HCEC 1CT (cell line): ENCODE data around the gene VASH2.
A peak's percentile ranks its signal among the peaks of the same experiment; 100 is the strongest.
"Not testable (repeated sequence)": the region's sequence is repeated elsewhere in the genome, so short reads cannot be mapped to it uniquely, and the experiment has no call there.

Experiments used
- DNase-seq: peaks from one replicate; pipeline ENCODE4 v3.0.0-alpha.2; 2017

VASH2 gene

DNA sequence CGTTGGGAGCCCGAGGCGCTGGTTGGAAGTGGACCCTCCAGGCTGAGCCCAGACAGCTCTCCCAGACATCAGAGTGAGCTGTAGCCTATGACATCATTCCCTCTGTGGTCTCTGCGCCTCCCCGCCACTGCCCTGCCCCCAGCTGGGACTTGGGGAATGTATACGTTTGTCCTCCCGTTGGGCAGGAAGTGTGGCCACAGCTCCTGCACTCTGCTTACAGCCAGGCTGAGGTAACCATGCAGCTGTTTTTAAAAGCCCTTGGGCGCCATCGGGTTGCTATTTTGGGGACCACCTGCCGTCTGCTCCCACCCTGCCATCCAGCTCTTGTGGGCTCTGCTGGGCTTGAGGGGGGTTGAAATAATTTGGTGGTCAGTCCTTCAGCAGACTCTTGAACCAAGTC, 7.8 kb downstream of the VASH2 start:
- DNase-seq = no peak

DNA sequence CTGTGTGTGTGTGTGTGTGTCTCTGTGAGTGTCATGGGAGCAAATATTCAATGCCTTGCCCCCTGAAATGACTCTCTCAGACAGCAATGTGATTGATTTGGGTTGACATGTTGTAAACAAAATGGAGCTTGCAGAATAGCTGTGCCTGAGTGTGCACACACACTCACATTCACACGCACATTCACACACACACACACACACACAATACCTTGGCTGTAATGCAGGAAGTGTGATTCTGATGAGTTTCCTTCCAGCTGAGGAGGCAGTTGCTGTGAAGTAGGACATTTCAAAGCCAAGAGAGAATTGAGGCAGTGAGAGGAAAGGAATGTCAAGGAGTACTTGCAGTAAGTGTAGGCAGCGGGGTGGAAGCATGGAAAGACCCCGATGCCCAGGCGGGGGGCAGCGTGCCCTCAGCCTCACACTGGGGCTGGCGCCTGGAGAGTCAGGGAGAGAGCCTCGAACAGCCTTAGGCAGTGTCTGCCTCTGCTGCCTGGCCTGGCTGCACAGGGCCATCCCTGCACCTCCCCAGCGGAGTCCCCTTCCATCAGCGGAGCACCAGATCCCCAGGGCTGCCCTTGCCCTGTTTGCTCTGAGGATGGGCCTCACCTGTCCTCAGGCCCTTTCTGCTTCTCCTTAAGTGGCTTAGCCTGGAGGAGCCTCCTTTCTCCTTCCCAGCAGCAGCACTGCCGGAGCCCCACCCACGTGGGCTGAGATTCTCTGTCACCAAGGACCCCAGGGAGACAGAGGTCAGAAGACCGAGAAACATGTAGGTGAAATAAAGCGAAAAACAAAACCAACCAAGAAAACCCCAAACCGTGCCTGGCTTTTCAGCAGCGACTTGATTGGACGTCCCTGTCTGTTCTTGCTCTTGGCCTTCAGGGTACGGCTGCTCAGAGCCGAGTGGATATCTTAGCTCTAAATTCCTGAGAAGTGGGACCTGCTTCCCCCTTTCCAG, 9.2 kb downstream of the VASH2 start:
- no peak for DNase-seq

DNA sequence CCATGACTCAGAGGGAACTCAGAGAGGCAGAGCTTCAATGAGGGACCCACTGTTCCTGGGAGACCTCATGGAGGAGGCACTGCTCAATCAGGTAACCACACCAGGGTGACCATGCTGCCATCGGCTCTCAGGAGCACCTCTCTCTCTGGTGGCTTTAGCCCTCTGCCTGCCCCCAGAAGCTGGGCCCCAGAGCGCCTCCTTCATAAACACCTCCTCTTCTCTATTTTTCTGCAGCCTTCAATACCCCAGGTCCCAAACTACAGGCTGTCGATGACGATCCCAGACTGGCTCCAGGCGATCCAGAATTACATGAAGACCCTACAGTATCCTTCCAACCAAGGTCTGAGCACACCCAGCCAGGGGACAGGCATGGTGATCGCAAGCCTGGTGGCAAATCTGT, 10.6 kb downstream of the VASH2 start:
- no peak for DNase-seq

DNA sequence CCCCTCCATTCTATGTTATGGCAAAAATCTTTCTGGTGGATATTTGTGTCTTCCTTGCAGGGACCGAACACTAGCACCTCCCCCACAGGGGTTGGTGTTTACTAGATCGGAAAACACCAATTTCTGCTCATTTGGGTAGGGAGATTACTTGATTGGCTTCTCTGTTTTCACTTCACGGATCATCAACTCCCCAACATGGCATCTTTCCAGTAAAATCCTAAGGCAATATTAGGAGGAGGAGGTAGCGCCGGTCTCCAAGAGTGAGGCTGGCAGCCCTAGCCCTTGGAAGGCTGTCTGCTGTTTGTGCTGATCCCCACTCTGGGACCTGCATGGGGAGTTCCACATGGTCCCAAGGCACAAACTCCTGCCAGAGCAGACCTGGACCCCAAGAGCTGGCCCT, 12.2 kb downstream of the VASH2 start:
- DNase-seq = no peak

DNA sequence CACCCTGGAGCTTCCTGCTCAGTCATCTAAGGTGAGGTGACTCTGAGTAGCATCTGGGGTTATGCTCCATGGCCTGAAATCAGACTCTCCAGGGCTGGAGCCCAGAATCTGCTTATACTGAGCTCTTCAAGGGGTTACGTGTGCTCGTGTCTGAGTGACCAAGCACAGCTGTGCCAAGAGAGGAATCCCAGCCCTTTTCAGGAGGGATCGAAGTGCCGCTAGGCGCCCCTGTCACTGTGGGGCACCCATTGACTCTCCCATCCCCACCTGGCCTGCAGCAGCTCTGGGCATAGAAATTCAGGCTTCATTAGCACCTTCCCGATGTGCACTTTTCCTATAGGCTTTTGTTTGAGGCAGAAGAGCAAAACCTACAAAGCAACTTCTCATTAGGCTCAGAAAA, 13.8 kb downstream of the VASH2 start:
- DNase-seq = no peak

DNA sequence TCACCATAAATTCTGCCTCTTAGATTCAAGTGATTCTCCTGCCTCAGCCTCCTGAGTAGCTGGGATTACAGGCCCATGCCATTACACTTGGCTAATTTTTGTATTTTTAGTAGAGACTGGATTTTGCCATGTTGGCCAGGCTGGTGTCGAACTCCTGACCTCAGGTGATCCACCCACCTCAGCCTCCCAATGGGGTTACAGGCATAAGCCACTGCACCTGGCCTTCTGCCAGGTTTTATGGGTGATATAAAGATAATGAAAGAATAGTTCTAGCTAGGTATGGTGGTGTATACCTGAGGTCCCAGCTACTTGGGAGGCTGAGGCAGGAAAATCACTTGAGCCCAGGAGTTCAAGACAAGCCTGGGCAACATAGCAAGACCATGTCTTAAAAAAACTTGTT, 14.7 kb downstream of the VASH2 start:
- not testable (repeated sequence) for DNase-seq

DNA sequence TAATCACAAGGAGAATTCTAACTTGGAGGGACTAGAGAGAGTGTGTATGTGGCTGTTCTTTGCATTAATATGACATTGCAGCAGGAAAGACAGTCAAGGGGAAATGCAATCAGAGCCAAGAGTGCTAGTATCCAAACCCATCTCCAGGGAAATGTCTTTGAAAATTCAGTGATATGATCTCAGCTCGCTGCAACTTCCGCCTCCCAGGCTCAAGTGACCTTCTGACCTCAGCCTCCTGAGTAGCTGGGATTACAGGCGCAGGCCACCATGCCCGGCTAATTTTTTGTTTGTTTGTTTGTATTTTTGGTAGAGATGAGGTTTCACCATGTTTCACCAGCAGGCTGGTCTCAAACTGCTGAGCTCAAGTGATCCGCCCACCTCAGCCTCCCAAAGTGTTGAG, 16.3 kb downstream of the VASH2 start:
- no peak for DNase-seq

DNA sequence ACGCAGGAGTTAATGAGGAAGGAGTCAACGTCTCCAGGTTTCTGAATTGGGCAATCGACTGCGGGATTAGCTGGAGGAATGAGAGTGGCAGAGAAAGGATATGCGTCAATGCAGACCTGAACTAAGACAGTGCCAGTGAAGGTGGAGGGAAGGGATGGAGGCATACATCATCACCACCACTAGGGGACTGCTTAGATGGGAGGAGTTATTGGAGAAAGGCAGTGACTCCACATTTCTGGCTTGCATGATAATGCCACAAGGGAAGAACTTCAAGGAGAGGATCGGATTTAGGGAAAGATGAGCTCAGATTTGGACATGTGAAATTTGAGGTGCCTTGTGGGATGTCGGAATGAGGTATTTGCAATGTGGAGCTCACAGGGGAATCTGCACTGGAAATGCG, 17.5 kb downstream of the VASH2 start:
- DNase-seq = peak; percentile 45

DNA sequence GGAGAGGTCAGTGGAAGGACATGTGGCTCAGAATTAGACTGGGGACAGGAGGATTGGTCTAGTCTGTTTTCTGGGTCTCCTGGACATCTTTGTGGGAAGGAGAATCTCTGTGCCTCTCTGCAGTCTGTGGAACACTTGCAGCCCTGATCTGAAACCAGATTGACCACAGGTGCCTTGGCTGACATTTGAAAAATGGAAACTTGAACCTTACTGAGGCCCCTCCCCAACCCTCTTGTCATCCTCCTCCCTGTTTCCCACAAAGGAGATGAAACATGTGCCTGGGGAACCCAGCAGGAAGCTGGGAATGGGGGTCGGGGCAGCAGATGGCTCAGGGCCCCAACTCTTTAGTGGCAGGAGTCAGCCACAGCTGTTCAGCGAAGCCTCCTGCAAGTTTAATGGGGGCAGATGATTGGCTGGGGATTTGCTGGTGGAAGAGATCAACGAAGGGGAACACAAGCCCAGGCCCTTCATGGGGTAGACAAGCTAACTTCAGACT, 18.1 kb downstream of the VASH2 start:
- DNase-seq = no peak

DNA sequence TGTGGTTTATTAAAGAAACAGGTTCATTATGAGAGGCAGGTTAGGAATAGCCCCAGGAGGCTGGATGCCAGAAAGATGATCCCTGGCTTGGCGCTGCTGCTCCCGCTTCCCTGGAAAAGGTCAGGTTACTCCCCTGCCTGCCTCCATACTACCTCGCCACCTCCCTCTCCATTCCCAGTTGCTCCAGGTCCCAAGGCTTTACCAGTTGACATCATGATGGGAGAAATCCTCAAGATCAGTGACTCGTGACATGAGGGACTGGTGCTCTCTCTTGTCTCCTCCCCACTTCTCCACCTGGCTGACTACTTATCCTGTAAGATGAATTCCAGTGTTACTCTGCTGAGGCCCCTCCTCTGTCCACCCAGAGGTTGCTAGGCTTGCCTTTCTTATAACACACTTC, 19.7 kb downstream of the VASH2 start:
- DNase-seq = no peak

DNA sequence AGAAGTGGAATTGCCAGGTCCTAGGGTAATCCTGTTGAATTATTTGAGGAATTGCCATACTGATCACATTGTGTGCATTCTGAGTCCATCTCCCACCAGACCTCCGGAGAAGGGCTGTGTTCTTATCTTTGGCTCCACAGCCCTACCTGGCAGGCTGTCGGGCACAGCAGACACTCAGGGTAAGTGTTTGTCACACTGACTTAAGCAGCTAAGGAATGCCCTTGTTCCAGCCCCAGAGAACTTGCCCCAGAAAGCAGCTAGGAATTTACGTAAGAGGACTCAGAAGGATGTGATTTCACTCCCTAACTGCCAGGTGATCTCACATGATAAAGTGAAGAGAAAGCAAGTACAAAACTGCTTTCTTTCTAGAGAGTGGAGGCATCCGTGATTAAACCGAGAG, 21.0 kb downstream of the VASH2 start:
- DNase-seq = no peak

DNA sequence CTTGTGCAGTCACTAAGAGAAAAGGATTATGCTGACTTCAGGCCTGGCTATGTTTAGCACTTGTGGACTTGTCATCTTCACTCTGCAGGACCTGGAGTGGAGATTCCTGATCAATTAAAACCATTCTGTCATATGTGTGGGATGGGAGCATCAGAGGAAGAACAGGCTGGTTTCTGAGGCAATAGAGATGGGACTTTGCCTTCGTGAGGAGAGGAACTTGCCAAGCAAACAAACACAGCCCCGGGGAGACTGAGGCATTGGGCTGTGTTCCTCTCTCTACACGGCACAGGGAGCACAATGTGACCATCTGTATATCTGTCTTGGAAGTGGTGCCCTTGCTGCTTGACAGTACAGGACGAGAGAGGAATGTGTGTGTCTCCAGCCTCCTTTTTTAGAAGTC, 23.1 kb downstream of the VASH2 start:
- DNase-seq = no peak

DNA sequence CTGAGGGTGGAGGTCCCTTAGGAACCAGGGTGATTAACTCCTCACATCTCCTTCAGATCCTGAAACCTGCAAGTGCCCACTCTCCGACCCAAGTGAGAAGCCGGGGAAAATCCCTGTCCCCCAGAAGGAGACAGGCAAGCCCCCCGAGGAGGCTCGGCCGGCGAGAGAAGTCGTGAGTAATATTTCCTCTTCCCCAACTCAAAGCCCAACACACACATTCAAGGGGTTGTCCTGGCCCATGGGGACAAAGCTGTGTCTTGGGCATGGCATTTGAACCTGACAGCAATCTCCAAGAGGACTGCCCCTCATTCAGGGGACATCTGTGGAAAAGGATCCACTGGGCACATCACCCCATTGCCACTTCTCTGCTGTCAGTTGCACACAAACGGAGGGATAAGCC, 23.6 kb downstream of the VASH2 start:
- no peak for DNase-seq

DNA sequence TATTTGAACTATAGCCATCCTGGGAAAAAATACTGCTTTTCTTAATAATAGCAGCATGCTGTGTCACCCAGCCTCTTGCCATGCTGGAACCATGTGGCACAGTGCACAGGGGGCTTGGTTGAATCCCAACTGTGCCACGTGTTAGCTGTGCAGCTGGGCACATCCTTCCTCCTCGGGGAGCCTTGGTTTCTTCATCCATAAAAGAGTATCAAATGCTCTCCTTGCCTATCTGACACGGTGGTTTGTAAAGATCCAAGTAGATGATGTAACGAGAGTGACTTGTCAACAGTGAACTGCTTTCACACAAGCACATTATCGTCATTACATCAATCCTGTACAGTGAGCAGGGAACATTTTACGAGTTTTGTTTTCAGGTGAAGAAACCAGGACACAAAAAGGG, 24.4 kb downstream of the VASH2 start:
- no peak for DNase-seq

DNA sequence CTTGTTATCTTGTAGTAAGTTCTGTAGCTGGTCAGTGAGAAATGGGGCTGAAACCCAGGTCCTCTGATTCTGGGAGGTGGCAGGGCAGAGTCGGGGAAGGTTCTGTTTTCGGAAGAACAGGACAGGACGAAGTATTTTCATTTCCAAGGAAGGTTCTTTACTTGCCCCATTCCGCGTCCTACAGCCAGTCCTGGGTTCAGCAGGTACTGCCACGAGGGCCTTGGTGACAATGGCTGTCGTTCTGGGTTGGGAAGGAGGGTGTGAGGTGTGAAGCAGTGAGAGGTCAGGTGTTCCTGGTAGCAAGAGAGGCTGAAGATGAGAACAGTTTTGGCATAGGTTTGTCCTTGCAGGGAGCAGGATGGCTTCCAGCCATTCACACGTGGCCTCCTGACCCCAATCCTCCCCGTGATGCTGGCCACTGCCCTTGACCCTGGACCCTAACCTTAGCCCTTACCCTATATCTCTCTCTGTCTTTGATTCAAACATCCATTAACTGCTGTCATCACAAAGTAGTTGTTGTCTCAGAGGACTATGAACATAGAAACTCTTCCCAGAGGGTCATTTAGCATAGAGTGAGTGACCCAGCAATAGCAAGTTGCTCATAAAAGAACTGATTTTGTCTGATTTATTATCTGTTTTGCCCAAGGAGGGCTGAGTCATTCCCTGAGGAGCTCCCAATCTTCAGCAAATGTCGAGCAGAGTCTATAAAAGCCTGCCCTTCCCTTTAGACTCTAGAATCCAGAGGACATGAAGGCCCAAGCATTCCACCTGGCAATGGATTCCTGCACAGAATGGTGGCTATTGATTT, 25.0 kb downstream of the VASH2 start:
- DNase-seq = no peak

DNA sequence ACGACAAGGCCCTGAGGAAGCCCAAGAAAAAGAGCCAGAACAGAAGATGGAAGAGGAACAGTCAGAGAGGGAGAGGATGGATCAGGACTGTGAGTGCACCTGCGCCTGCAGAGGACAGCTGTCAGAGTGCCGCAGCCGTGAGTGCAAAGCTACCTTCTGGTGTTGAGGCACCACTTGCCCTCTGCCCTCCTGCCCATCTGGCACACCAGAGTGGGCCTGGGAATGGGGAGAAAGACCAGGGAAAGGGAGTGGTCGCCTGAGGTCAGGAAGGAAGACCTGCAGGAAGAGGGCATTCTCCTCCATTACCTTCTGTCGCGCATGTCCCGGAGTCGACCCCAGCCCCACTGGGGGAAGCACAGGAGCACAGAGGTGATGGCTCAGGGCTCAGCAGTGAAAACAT, 26.2 kb downstream of the VASH2 start:
- DNase-seq = no peak

DNA sequence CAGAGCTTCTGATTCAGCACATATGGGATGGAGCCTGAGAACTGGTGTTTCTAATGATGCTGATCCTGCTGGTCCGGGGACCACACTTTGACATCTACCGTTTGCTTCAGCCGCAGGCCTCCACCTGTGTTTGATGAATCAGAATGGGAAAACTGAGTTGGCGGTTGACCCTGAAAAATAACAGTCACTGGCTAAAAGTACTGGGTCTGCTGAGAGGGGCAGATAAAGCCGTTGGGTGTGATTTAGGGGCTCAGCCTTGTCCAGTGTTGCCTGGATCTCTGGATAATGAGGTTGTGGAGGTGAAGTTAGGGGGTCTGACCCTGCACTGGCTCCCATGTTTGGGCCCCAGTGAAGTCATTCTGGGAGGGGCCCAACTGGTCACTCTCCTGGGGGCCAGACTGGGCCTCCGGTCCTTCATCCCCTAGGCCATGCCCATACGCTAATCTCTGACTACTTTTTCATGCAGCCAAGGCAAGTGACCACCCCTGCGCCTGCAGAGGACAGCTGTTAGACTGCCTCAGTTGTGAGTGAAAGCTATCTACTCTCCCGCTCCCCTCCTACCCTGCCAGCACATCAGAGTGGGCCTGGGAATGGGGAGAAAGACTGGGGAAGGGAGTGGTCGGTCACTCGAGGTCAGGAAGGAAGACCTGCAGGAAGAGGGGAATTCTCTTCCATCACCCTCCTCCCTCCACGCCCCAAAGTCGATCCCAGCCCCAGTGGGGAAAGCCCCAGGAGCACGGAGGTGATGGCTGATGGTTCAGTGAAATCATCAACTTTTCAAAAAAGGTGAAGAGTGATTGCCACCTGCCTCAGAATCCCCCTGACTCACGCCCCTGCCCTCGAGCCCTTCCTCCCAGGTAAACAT, 27.7 kb downstream of the VASH2 start:
- DNase-seq = no peak

DNA sequence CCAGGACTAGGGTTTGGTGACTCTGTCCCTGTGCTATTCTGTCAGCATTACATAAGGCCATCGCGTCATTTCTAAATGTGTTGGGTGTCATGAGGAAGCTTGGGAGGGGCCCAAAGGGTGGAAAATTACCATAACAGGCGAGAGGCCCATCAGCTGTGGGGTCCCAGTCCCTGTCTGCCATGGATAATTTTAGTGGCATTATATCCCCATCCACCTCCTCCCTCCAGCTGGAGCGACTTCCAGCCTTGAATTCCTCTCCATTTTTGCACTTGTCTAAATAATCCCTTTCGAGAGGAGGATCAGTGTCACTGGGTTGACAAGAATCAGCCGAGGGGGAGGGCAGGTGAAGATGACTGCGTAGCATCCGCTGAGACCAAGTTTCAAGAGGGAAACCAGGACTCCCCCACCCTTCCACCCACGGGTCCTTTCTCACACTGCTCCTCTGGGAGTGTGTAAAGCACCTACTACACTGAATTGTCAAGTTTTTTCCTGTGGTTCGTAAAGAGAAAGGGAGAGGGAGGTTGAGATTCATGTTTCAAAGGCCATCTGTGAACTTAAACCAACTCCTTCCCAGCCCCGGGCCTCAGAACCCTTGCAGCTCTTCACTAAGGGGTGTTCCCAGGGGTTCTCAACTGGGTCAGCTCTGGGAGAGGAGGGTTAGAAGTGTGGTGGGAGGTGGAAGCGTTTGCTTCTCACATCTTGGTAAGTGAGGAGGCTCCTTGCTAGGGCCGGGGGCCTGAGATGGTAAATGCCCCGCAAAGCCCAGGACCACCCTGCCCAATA, 29.2 kb downstream of the VASH2 start:
- no peak for DNase-seq

DNA sequence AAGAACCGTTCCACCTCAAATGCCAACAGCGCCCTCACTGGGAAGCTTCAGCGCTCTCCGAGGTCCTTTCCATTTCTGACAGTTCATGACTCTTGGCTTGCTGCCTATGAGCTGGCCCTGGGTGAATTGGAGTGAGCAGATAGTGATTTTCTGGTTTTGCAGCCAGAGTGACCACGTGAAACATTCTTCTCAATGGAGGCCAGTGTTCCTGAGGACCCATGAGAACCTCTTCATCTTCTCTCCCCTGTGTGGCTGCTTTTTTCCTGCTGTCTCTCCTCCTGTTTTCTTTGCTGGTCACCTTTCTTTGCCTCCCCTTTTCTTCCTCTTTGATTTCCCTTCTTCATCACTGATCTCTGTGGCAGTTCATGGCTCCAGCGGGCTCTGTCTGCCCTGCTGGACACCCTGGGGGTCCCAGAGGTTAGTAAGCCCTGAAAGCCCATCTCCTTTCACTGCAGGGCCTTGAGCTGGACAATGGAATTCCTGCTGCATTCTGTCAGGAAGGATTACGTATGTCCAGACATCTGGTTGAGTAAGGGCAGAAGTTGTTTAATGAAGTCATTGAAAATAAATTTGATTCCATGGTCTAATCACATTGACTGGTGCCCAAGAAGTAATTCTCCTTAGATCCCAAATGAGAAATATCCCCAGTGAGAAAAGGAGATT, 29.9 kb downstream of the VASH2 start:
- peak; percentile 15 for DNase-seq

DNA sequence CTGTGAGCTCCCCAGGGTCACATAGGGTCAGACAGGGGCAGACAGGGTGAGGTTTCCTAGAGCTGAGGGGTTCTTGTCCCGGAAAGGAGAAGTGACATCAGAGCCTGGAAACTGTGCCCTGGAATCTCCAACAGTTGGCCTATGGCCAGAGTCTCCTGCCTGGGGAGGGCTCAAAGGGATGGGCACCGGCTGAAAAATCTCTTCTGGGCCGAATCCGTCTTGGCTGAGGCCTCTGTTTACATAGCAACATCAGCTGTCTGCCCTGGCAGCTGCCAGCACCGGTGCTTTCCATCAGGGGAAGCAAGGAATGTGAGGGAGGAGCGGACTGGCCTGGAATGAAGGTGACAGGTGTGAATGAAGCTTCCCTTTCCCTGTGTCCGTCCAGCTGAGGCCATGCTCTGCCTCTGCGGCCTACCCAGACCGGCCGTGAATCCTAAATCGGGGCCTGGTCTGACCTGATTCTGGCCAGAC, 30.7 kb downstream of the VASH2 start:
- no peak for DNase-seq

DNA sequence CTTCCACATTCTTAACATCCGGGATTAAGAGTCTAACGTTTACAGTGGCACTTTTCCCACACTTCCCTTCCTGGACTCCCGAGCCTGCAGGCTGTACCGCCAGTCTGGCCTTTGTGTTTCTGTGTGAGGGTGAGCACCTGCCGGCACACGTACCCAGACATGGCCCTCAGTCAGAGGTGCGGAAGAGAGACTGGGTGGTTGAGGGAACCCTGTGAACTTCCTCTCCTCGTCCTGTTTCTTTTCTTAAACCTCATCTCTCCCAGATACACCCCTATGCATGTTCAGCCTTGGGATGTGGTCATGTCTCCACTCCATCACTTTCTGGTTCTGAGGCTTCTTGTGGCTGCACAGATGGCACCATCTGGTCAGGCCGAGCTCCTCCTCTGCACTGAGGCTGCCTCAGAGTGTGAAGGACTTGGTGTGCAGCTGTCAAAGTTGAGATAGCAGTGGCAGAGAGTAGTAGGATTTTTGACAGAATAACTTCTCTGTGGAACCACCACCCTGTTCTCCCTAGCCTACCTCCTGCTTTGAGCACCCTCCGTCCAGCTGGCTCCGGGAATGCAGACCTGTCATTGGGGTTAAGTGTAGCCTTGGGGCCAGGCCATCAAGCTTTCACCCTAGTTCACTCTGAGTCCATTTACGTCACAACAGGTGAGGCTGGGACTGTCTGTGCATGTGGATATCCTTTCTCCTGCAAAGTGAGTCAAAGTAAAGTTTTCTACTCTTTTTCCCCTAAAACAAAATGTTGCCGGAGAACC, 31.4 kb downstream of the VASH2 start:
- DNase-seq = no peak
